GM21786 (cell line): ENCODE measurements around the gene TUBB2B.
"Not testable (repeated sequence)": the region's sequence is repeated elsewhere in the genome, so short reads cannot be mapped to it uniquely, and the experiment has no call there.

Experiments
- ATAC-seq: cut with Tn5 transposase; IDR thresholded peaks from one replicate; pipeline ENCODE4 v1.9.1; 2021; ENCODE audit not compliant: unreplicated experiment

The TUBB2B gene

DNA sequence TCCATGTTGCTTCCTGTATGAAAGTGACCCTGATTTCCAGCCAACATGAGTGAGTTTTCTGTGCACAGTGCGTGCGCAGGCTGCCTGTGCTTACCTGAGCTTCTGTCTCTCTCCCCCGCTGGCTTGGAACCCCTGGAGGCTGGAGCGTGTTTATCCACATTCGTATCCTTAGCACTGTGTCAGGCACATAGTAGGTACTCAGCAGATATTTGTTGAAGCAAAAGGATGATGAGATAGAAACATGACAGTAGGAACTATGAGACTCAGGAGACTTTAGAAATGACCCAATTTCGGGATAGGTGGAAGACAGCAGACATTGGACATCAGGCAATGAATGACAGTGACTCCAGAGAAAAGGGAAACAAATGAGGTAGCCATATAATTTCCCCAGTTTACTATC is 15.2 kb downstream of the TUBB2B start:
- no peak for ATAC-seq

- no peak for ATAC-seq
These were observed 15.8 kb downstream of the TUBB2B start for GRCh38 chr6:3211681-3212080.

DNA sequence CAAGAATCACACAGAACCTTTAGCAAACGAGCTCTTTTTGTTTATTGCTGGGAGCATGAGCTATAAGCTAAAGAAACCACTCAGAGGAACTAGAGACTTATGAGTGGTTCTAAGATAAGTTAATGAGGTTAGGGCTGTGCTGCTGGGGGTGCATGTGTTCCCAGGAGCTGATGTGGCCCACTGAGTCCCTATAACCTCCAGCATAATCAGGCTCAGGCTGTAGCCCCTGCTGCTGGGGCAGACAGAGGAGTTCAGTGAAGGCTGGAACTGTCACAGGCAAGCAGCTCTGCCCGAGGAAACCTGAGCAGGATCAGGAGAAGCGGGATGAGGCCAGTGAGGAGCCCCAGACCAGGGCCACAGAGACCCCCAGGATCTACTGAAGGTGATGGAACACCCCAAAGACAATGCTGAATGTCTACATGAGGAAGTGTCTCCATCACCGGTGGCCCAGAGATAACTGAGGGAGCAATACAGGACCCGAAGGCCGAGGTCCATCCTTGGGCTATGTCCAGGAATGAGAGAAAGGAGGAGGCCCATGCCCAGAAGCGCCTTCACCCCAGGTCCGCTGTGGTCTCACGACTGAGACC is 17.3 kb downstream of the TUBB2B start:
- no peak for ATAC-seq

GRCh38 chr6:3209114-3210023 is 18.1 kb downstream of the TUBB2B start:
- peak; percentile 57 for ATAC-seq

GRCh38 chr6:3208775-3209113 is 18.7 kb downstream of the TUBB2B start:
- ATAC-seq: no peak

DNA sequence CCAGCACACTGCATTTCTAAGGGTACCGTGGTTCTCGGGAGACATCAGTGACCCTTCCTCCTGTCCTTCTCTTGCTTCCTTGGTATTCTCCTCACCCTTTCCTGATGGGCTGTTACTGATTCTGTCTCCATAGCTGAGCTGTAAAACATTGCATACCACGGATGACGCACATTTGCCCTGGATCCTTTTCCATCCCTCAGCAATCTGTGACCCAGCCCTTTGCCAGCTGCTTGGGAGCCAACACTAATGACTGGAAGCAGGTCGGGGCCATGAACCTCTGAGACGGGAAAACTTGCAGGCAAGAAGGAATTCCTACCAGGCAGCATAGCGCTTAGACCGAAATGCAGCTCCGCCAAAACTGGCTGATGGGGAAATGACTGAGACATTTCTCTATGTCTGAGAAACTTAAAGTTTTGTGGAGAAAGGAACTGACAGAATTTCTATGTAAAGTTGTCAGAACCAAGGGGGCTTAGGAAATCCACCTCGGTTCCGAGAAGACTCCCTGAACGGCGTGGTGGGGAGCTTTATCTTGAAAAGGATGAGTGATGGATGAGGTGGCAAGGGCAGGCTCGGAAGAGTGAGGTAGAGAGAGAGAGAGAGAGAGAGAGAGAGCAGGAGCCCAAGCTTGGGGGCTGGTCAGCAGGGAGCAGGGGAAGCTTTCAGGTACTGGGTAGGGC is 19.2 kb downstream of the TUBB2B start:
- no peak for ATAC-seq

- no peak for ATAC-seq
These were observed 21.0 kb downstream of the TUBB2B start for GRCh38 chr6:3206339-3207015.

DNA sequence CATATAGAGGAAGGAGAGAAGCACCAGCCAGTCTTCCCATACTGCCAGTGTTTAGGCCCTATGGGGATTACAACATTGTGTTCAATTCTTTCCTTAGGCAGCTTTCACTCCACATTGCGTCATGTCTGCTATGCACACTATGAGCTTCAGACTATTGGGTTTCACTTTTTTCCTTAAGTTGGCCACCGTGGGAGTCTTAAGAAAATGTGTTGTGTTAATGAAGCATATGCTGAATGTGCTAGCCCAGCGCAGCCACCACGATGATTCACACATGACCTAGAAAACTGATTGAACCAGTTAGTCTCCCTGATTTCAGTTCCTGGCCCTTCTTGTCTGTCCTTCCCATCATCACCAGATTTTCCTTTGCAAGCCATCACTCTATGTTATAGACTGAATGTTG is 21.5 kb downstream of the TUBB2B start:
- no peak for ATAC-seq

DNA sequence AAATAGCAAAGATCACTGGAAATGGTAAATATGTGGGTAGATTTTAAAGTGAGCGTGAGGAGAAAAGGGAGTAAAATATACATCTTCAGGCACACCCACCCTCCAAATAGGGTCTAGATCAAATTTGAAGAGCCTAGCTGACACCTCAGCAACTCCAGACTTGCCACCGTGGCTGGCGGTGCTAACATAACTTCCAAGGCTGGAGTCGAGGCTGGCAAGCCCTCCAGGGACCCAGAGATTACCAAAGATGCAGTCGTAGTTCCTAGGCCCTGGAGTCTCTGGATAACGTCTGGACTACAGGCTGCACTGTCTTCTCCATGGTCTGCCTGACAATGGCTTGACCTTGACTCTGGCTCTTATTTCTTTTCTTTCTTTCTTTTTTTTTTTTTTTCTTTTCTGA is 22.5 kb downstream of the TUBB2B start:
- no peak for ATAC-seq

- ATAC-seq: no peak
These were observed 24.3 kb downstream of the TUBB2B start for GRCh38 chr6:3202999-3203696.

- ATAC-seq: no peak
These were observed 26.1 kb downstream of the TUBB2B start for GRCh38 chr6:3201388-3201787.

- no peak for ATAC-seq
These were observed 26.8 kb downstream of the TUBB2B start for GRCh38 chr6:3200682-3201081.

- no peak for ATAC-seq
These were observed 28.1 kb downstream of the TUBB2B start for GRCh38 chr6:3199382-3199781.

- ATAC-seq: not testable (repeated sequence)
These were observed 29.7 kb downstream of the TUBB2B start for GRCh38 chr6:3197734-3198133.

DNA sequence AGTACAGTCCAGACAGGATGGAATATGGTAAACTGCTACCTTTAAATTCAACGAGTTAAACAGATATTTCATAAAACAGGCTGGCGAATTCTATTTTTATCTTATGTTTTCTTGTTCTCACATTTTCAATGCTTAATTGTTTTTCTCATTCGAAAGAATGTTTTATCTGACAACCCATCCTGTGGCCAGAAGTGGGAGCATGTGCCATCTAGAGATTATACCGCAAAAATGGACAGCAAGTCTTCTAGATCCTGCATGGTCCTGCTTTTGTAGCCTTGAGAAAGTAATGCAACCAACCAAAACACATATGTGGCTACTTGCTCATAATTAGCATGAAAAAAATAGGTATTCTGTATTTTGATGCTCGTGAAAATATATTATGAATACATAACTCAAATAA is 30.7 kb downstream of the TUBB2B start:
- no peak for ATAC-seq

DNA sequence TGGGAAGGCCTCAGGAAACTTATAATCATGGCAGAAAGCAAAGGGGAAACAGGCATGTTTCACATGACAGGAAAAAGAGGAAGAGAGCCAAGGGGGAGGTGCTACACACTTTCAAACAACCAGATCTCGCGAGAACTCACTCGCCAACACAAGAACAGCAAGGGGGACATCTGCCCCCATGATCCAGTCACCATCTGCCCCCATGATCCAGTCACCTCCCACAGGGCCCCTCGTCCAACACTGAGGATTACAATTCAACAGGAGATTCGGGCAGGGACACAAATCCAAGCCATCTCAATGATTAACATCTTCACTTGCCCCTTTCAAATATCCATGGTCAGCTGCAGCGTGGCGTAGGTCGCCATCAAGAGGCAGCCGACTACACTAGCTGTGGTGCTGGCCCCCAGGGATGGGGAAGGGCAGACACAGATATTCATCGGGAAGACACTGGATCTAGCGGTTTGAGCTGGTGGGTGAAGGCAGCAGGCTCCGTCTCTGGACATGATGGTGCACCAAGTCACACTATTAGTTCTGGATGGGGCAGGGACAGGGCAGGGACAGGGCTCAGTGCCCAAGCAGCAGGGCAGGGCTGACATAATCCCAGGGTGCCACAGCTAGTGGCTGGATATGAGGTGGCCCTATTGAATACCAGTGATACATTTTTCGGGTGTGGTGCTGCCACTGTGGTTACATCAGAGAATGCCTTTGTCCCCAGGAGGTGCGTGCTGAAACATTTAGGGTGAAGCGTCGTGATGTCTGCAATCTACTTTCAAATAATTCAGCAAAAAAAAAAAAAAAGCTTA is 31.6 kb downstream of the TUBB2B start:
- no peak for ATAC-seq

GRCh38 chr6:3195420-3195694 is 32.1 kb downstream of the TUBB2B start:
- ATAC-seq: no peak

- ATAC-seq: no peak
These were observed 32.7 kb downstream of the TUBB2B start for GRCh38 chr6:3194535-3195419.

DNA sequence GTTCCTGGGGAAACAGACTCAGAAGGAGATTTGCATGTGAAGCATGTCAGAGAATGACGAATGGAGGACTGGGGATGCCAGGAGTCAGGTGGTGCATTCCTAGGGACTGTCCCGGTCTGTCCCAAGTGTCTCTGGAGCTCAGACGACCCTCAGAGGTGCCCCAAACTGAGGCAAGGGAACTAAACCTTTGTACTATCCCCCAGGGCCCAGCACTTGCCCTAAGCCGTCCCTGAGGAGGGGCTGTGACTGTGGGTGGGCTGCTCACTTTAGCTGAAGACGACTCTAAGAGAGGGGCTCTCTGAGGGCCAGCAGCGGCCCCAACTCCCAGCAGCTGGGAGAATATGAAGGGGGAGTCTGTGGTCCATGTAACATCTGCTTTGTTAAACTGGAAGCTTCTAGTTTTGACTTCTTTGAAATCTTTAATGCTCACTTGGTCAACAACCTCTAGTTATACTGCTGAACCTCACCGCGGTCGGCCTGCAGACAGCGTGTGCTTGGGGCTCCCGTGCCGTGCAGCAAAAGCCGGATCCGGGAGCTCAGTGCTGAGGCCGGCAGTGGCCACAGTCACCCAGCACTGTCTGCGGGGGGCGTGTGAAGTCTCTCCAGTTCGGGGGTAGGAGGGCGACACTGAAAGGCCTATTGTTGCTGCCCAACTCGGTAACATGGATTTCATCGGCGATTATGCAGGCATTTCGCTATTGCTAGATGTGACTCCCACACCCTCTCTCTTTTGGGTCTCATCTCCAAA is 34.2 kb downstream of the TUBB2B start:
- ATAC-seq: no peak
